CD14-positive monocyte (primary cell): Measurements from ENCODE around the gene IYD. TPM values are rescaled to one million over a fixed set of nuclear protein-coding genes. Genes with fewer than 3 reads are reported as not detected.

Experiments
- DNase-seq, 3 donors: peaks; one replicate each; pipeline ENCODE4 v3.0.0-alpha.2; 2011 to 2022
- H2AFZ ChIP-seq: 2 replicates; pipeline ENCODE4 v1.6.0; 2012; ENCODE audit warnings: mild to moderate bottlenecking, low read depth, low read length, inconsistent platforms; ENCODE audit not compliant: insufficient read depth, poor library complexity, severe bottlenecking
- H3K27ac ChIP-seq, 2 donors: 1 replicate in 1 of 2; 2 replicates in 1 of 2; pipeline ENCODE4 v1.5.1; 2012 to 2013; ENCODE audit warnings: low read length in 2 of 2, control low read depth in 1 of 2, inconsistent platforms in 1 of 2, low read depth in 1 of 2, mild to moderate bottlenecking in 1 of 2
- H3K27me3 ChIP-seq, 2 donors: one replicate each; pipeline versions ENCODE4 v1.6.0 to v1.6.1; 2011 to 2013; ENCODE audit warnings: low read length in 2 of 2; ENCODE audit not compliant: control insufficient read depth in 2 of 2, insufficient read depth in 2 of 2
- H3K36me3 ChIP-seq, 2 donors: replicated peaks in 1 of 2; 1 replicate in 1 of 2; 2 replicates in 1 of 2; pipeline versions ENCODE4 v1.5.1 to v1.6.1; 2012 to 2013; ENCODE audit warnings: low read length in 2 of 2, control low read depth in 1 of 2, inconsistent platforms in 1 of 2, mild to moderate bottlenecking in 1 of 2; ENCODE audit not compliant: insufficient read depth in 2 of 2, control insufficient read depth in 1 of 2
- H3K4me1 ChIP-seq, 2 donors: 1 replicate in 1 of 2; 2 replicates in 1 of 2; pipeline versions ENCODE4 v1.5.1 to v1.6.1; 2012 to 2013; ENCODE audit warnings: low read length in 2 of 2, control low read depth in 1 of 2, inconsistent platforms in 1 of 2, mild to moderate bottlenecking in 1 of 2, moderate library complexity in 1 of 2; ENCODE audit not compliant: insufficient read depth in 2 of 2, control insufficient read depth in 1 of 2
- H3K4me2 ChIP-seq: replicated peaks from 2 replicates; pipeline ENCODE3; 2012; ENCODE audit warnings: low read length, moderate library complexity, mild to moderate bottlenecking; ENCODE audit not compliant: poor library complexity, severe bottlenecking; ENCODE audit errors: extremely low read depth
- H3K4me3 ChIP-seq, 3 experiments: fragments of 200-600 bp in 1 of 3; sonication (generic) in 1 of 3; replicated peaks in 1 of 3; 1 replicate in 2 of 3; 2 replicates in 1 of 3; pipeline ENCODE4 v1.5.1; 2011 to 2013; ENCODE audit warnings: low read length in 3 of 3, mild to moderate bottlenecking in 3 of 3, control low read depth in 2 of 3, low read depth in 2 of 3, inconsistent platforms in 1 of 3, moderate library complexity in 1 of 3
- H3K79me2 ChIP-seq: 2 replicates; pipeline ENCODE4 v1.6.0; 2012; ENCODE audit warnings: mild to moderate bottlenecking, control low read depth, inconsistent platforms, low read length, moderate library complexity; ENCODE audit not compliant: insufficient read depth
- H3K9ac ChIP-seq: 2 replicates; pipeline ENCODE4 v1.6.0; 2017; ENCODE audit warnings: low read length, mild to moderate bottlenecking; ENCODE audit not compliant: insufficient read depth, poor library complexity, severe bottlenecking
- H3K9me3 ChIP-seq, 2 donors: replicated peaks in 1 of 2; 1 replicate in 1 of 2; 2 replicates in 1 of 2; pipeline versions ENCODE4 v1.5.1 to v1.6.1; 2012 to 2013; ENCODE audit warnings: low read length in 2 of 2, control low read depth in 1 of 2; ENCODE audit not compliant: control insufficient read depth in 1 of 2, insufficient read depth in 1 of 2
- H4K20me1 ChIP-seq: 2 replicates; pipeline ENCODE4 v1.6.0; 2012; ENCODE audit warnings: mild to moderate bottlenecking, low read length, control low read depth, moderate library complexity; ENCODE audit not compliant: insufficient read depth
- H3K27ac Mint-ChIP-seq, 7 donors: one replicate each; pipeline ENCODE4 v1.8.0; 2020; ENCODE audit warnings: mild to moderate bottlenecking in 7 of 7, mixed read lengths in 7 of 7, moderate library complexity in 6 of 7, inconsistent platforms in 2 of 7
- H3K27me3 Mint-ChIP-seq, 3 donors: one replicate each; pipeline ENCODE4 v1.8.0; 2021 to 2022; ENCODE audit warnings: low read depth in 3 of 3, mild to moderate bottlenecking in 3 of 3, mixed read lengths in 3 of 3, moderate library complexity in 3 of 3, inconsistent platforms in 1 of 3
- H3K36me3 Mint-ChIP-seq, 2 donors: one replicate each; pipeline ENCODE4 v1.8.0; 2020; ENCODE audit warnings: mixed read lengths in 2 of 2, inconsistent platforms in 1 of 2, mild to moderate bottlenecking in 1 of 2
- H3K4me1 Mint-ChIP-seq: one replicate; pipeline ENCODE4 v1.8.0; 2020; ENCODE audit warnings: mild to moderate bottlenecking, mixed read lengths
- H3K4me3 Mint-ChIP-seq, 2 donors: one replicate each; pipeline ENCODE4 v1.8.0; 2020; ENCODE audit warnings: mild to moderate bottlenecking in 2 of 2, mixed read lengths in 2 of 2, moderate library complexity in 1 of 2
- H3K9me3 Mint-ChIP-seq, 7 donors: one replicate each; pipeline ENCODE4 v1.8.0; 2020 to 2022; ENCODE audit warnings: mixed read lengths in 7 of 7, mild to moderate bottlenecking in 6 of 7, moderate library complexity in 6 of 7, inconsistent platforms in 2 of 7
- CTCF ChIP-seq: fragments of 200-600 bp; IDR thresholded peaks from one replicate; pipeline ENCODE4 v1.8.0; 2022; ENCODE audit warnings: antibody characterized with exemption, mild to moderate bottlenecking
- WGBS: methylation state at CpG from one replicate; pipeline ENCODE4 v1.1.5; 2013; ENCODE audit warnings: missing lambda C conversion rate; ENCODE audit not compliant: insufficient coverage; 5-methylcytosine and 5-hydroxymethylcytosine counted together
- intact Hi-C, 2 donors: fragments of 100-400 bp; cut with micrococcal nuclease; formaldehyde crosslinking; loops; one replicate each; pipeline versions ENCODE4 v1.15.0 to v1.15.1; 2023
- polyA plus RNA-seq, 3 donors: library from polyadenylated mRNA; depleted of rRNA in 1 of 3; unstranded in 2 of 3; stranded (reverse) in 1 of 3; fragments of 300-500 nt in 2 of 3; fragments of >200 nt in 1 of 3; fragmentation: Illumina TruSeq in 2 of 3; gene quantifications; 1 replicate in 2 of 3; 2 replicates in 1 of 3; pipeline ENCODE4 v1.2.3, GENCODE V29; 2012 to 2021

Gene IYD
- polyA plus RNA-seq, 3 donors: not detected

- H3K27me3 ChIP-seq: no peaks in the 10 kb centered on the region
- H3K36me3 ChIP-seq: no peaks in the 10 kb centered on the region
- H3K4me3 ChIP-seq: no peak overlapping the region
- WGBS: 95% methylated on average over 21 of the region's 21 CpGs
- intact Hi-C loops: loop anchor here in 1 of 2 donors (5.0 kb wide), 1 partner anchor 251 kb away; no protein-coding TSS in a partner anchor
- TF ChIP-seq CTCF: no peak
- no peak overlapping the region for H2AFZ ChIP-seq
- Mint-ChIP-seq H3K36me3 (no peaks in the 10 kb centered on the region), H3K9me3 (peaks cover 0 to 1% (median 0%) of the 10 kb centered on the region in 7 donors), H3K4me1 (no peaks in the 10 kb centered on the region), H3K27me3 (peaks cover 5 to 6% (median 5%) of the 10 kb centered on the region in 3 donors), H3K27ac (no peak overlapping the region), H3K4me3 (peak overlapping the region in 1 of 2 donors; percentile 47)
- H3K27ac ChIP-seq: no peak overlapping the region
- no peaks in the 10 kb centered on the region for H3K9me3 ChIP-seq
- no peaks in the 10 kb centered on the region for H3K79me2 ChIP-seq
- no peaks in the 10 kb centered on the region for H4K20me1 ChIP-seq
- H3K4me2 ChIP-seq: no peak overlapping the region
- no peaks in the 10 kb centered on the region for H3K4me1 ChIP-seq
- no peak for DNase-seq
- no peak overlapping the region for H3K9ac ChIP-seq
These were observed 35.8 kb upstream of the IYD start for GRCh38 chr6:150332939-150333584.

GRCh38 chr6:150333585-150333941 lies 35.2 kb upstream of the IYD start:
- Histone ChIP-seq H3K27me3 (no peaks in the 10 kb centered on the region), H3K27ac (no peak overlapping the region), H3K9me3 (no peaks in the 10 kb centered on the region), H3K4me2 (no peak overlapping the region), H4K20me1 (no peaks in the 10 kb centered on the region), H3K4me1 (no peaks in the 10 kb centered on the region), H2AFZ (no peak overlapping the region), H3K36me3 (no peaks in the 10 kb centered on the region), H3K9ac (no peak overlapping the region), H3K79me2 (no peaks in the 10 kb centered on the region), H3K4me3 (no peak overlapping the region)
- no peak for DNase-seq
- Mint-ChIP-seq H3K27me3 (peaks cover 5 to 8% (median 5%) of the 10 kb centered on the region in 3 donors), H3K4me3 (no peak overlapping the region), H3K36me3 (no peaks in the 10 kb centered on the region), H3K4me1 (no peaks in the 10 kb centered on the region), H3K27ac (no peak overlapping the region), H3K9me3 (peaks cover 0 to 1% (median 0%) of the 10 kb centered on the region in 7 donors)
- intact Hi-C loops: loop anchor here in 1 of 2 donors (5.0 kb wide), 1 partner anchor 251 kb away; no protein-coding TSS in a partner anchor
- 80% methylated on average over 1 of the region's 2 CpGs for WGBS
- no peak for TF ChIP-seq CTCF
